A549 (cell line): Measurements from ENCODE around the gene PHAF1. TPM values are rescaled to one million over a fixed set of nuclear protein-coding genes. Genes with fewer than 3 reads are reported as not detected.
A peak's percentile ranks its signal among the peaks of the same experiment; 100 is the strongest.

ENCODE experiments used
- ATAC-seq, 2 experiments: fragments of 200-7000 bp in 1 of 2; fragments of >200 bp in 1 of 2; cut with Nextera tagmentation in 1 of 2; cut with Tn5 transposase in 1 of 2; 3 replicates each; pipeline versions ENCODE4 v1.8.0 to v1.9.1; 2018 to 2020; ENCODE audit warnings: mild to moderate bottlenecking in 1 of 2, moderate library complexity in 1 of 2
- CTCF ChIA-PET: fragments of 300-600 bp; sonication (Branson Sonifier 250); formaldehyde crosslinking; extraction: SDS; loops from one replicate; lab custom pipeline; 2021; ENCODE audit warnings: antibody characterized with exemption, inconsistent platforms; lab: Yijun Ruan, JAX
- POLR2A ChIA-PET: fragments of 350-600 bp; formaldehyde crosslinking; extraction: SDS; loops from one replicate; lab custom pipeline; 2021; ENCODE audit warnings: antibody characterized with exemption, inconsistent platforms; lab: Yijun Ruan, JAX
- DNase-seq, 2 experiments: peaks; one replicate each; pipeline versions ENCODE4 v3.0.0 to v3.0.0-alpha.2; 2011 to 2016; ENCODE audit warnings: low read depth in 1 of 2, low spot score in 1 of 2
- FAIRE-seq: peaks from 2 replicates; lab custom pipeline; 2011; peaks lifted over from hg19 to GRCh38; lab: Jason Lieb, UNC
- H3K27ac ChIP-seq, 2 experiments: fragments of >200 bp; sonication (Bioruptor Twin); formaldehyde crosslinking; 3 replicates each; pipeline ENCODE4 v1.5.1; 2016 to 2017
- H3K4me1 ChIP-seq: fragments of >200 bp; sonication (Bioruptor Twin); formaldehyde crosslinking; 3 replicates; pipeline ENCODE4 v1.6.1; 2016
- H3K4me2 ChIP-seq: fragments of >200 bp; sonication (Bioruptor Twin); formaldehyde crosslinking; 3 replicates; pipeline ENCODE4 v1.6.1; 2016
- H3K4me3 ChIP-seq: fragments of >200 bp; sonication (Bioruptor Twin); formaldehyde crosslinking; 3 replicates; pipeline ENCODE4 v1.5.1; 2016
- H3K9me3 ChIP-seq: fragments of >200 bp; sonication (Bioruptor Twin); formaldehyde crosslinking; 3 replicates; pipeline ENCODE4 v1.6.1; 2016
- BHLHE40 ChIP-seq: IDR thresholded peaks from 2 replicates; pipeline ENCODE4 v1.6.1; 2012; ENCODE audit warnings: low read depth, low read length, inconsistent platforms
- CBX2 ChIP-seq: fragments of 200-600 bp; sonication (generic); IDR thresholded peaks from 2 replicates; pipeline ENCODE4 v1.6.1; 2016; ENCODE audit warnings: low read depth, mild to moderate bottlenecking, borderline replicate concordance
- CEBPB ChIP-seq, 2 experiments: fragments of >200 bp in 1 of 2; sonication (Bioruptor Twin) in 1 of 2; formaldehyde crosslinking in 1 of 2; IDR thresholded peaks; 2 replicates each; pipeline ENCODE4 v1.6.1; 2012 to 2016
- CHD4 ChIP-seq: fragments of 200-600 bp; sonication (generic); IDR thresholded peaks from 2 replicates; pipeline ENCODE4 v1.6.1; 2016; ENCODE audit warnings: antibody characterized with exemption, mild to moderate bottlenecking, borderline replicate concordance
- E2F6 ChIP-seq: IDR thresholded peaks from 2 replicates; pipeline ENCODE4 v1.6.1; 2012; ENCODE audit warnings: low read depth, borderline replicate concordance
- EHF ChIP-seq: fragments of 250-450 bp; sonication (Bioruptor Pico); IDR thresholded peaks from 2 replicates; pipeline ENCODE4 v1.5.0; 2020; ENCODE audit warnings: mild to moderate bottlenecking
- FOSB ChIP-seq: fragments of 250-450 bp; sonication (Bioruptor Pico); IDR thresholded peaks from 2 replicates; pipeline ENCODE4 v1.5.0; 2020; ENCODE audit warnings: mild to moderate bottlenecking, moderate library complexity
- FOXS1 ChIP-seq: fragments of 250-450 bp; sonication (Bioruptor Pico); IDR thresholded peaks from 2 replicates; pipeline ENCODE4 v1.5.0; 2020; ENCODE audit warnings: mild to moderate bottlenecking, moderate library complexity
- GATA3 ChIP-seq: IDR thresholded peaks from 2 replicates; pipeline ENCODE4 v1.6.1; 2012; ENCODE audit warnings: borderline replicate concordance
- HDAC2 ChIP-seq: fragments of 200-600 bp; sonication (generic); IDR thresholded peaks from 2 replicates; pipeline ENCODE4 v1.6.1; 2016
- HOXB13 ChIP-seq: fragments of 250-450 bp; sonication (Bioruptor Pico); IDR thresholded peaks from 2 replicates; pipeline ENCODE4 v1.5.0; 2020; ENCODE audit warnings: low read depth, mild to moderate bottlenecking, moderate library complexity
- HOXB5 ChIP-seq: fragments of 250-450 bp; sonication (Bioruptor Pico); IDR thresholded peaks from 2 replicates; pipeline ENCODE4 v1.5.0; 2020; ENCODE audit warnings: mild to moderate bottlenecking, moderate library complexity
- KDM5A ChIP-seq: fragments of 200-600 bp; sonication (generic); IDR thresholded peaks from 2 replicates; pipeline ENCODE4 v1.6.1; 2016; ENCODE audit warnings: antibody characterized with exemption, mild to moderate bottlenecking
- MAFK ChIP-seq: fragments of 450-650 bp; IDR thresholded peaks from 2 replicates; pipeline ENCODE4 v1.6.1; 2014; ENCODE audit not compliant: partially characterized antibody
- MYC ChIP-seq: IDR thresholded peaks from 2 replicates; pipeline ENCODE4 v1.6.1; 2012; ENCODE audit warnings: mild to moderate bottlenecking, inconsistent platforms, low read length, improper control_type of control experiment, borderline replicate concordance
- NFE2L2 ChIP-seq: fragments of 150-350 bp; conservative IDR thresholded peaks from 2 replicates; pipeline ENCODE4 v1.6.1; 2014; ENCODE audit warnings: low read length
- NPAS2 ChIP-seq: fragments of 250-450 bp; sonication (Bioruptor Pico); IDR thresholded peaks from 2 replicates; pipeline ENCODE4 v1.8.0; 2022; ENCODE audit warnings: mild to moderate bottlenecking, moderate library complexity, borderline replicate concordance
- PHF8 ChIP-seq: fragments of 200-600 bp; sonication (generic); IDR thresholded peaks from 2 replicates; pipeline ENCODE4 v1.6.1; 2016; ENCODE audit warnings: low read depth, mild to moderate bottlenecking, antibody characterized with exemption, moderate library complexity, borderline replicate concordance
- POLR2AphosphoS2 ChIP-seq: conservative IDR thresholded peaks from 2 replicates; pipeline ENCODE4 v1.6.1; 2012; ENCODE audit warnings: low read length, improper control_type of control experiment, inconsistent platforms
- RAD21 ChIP-seq, 2 experiments: fragments of >200 bp in 1 of 2; sonication (Bioruptor Twin) in 1 of 2; formaldehyde crosslinking in 1 of 2; IDR thresholded peaks in 1 of 2; conservative IDR thresholded peaks in 1 of 2; 2 replicates in 1 of 2; 3 replicates in 1 of 2; pipeline ENCODE4 v1.6.1; 2012 to 2018; ENCODE audit warnings: inconsistent platforms in 1 of 2
- RARB ChIP-seq: fragments of 250-450 bp; sonication (Bioruptor Pico); IDR thresholded peaks from 2 replicates; pipeline ENCODE4 v1.8.0; 2021; ENCODE audit warnings: mild to moderate bottlenecking, moderate library complexity
- SMC3 ChIP-seq: fragments of >200 bp; sonication (Bioruptor Twin); formaldehyde crosslinking; IDR thresholded peaks from 3 replicates; pipeline ENCODE4 v1.6.1; 2018; ENCODE audit warnings: inconsistent platforms
- TP53 ChIP-seq: fragments of 250-450 bp; sonication (Bioruptor Pico); IDR thresholded peaks from 2 replicates; pipeline ENCODE4 v1.5.0; 2021; ENCODE audit warnings: mild to moderate bottlenecking, moderate library complexity
- WGBS: methylation state at CpG from one replicate; pipeline ENCODE4 v1.1.6; 2017; ENCODE audit errors: missing lambda C conversion rate; 5-methylcytosine and 5-hydroxymethylcytosine counted together
- polyA plus RNA-seq, 4 experiments: library from polyadenylated mRNA; depleted of rRNA in 3 of 4; stranded (reverse); fragments of >200 nt; fragmentation: RNase III in 1 of 4; extraction: RNeasy Plus Mini Kit Qiagen cat#74134 plus additional on column Dnase treatment in 1 of 4; gene quantifications; 2 replicates in 3 of 4; 3 replicates in 1 of 4; pipeline ENCODE4 v1.2.3, GENCODE V29; 2011 to 2017
- TF ChIP-seq, protein P1 (sequence below): fragments of >200 bp; sonication (Bioruptor Twin); formaldehyde crosslinking; IDR thresholded peaks from 3 replicates; pipeline ENCODE4 v1.6.1; 2016
- TF ChIP-seq, protein P2 (sequence below): fragments of 250-450 bp; sonication (Bioruptor Pico); IDR thresholded peaks from 2 replicates; pipeline ENCODE4 v1.5.0; 2021; ENCODE audit warnings: mild to moderate bottlenecking, moderate library complexity, borderline replicate concordance
- TF ChIP-seq, protein P3 (sequence below): IDR thresholded peaks from 2 replicates; pipeline ENCODE4 v1.6.1; 2012

Gene PHAF1
- polyA plus RNA-seq, 2 of the 4 experiments (the other 2 are of a cell fraction), result 21.6 to 37.6 TPM

- POLR2A ChIA-PET, result no interaction called here
- Histone ChIP-seq H3K4me2 (no peak overlapping the region), H3K4me1 (0 out of 3 replicates have a peak, but pooled peaks cover 9% of the 10 kb centered on the region), H3K4me3 (no peak overlapping the region), H3K27ac (no peak overlapping the region), H3K9me3 (no peaks in the 10 kb centered on the region)
- CTCF ChIA-PET, result interaction anchor here (0.6 to 2.0 kb wide), 2 partner anchors 34 to 54 kb away, joined by 3 to 5 read pairs; no protein-coding TSS in a partner anchor
- no peak for DNase-seq
- ATAC-seq, result no peak
- no peak for TF ChIP-seq NPAS2
- no peak for TF ChIP-seq EHF (CRISPR knock-in tag)
- TF ChIP-seq BHLHE40, result no peak
- TF ChIP-seq, protein P1, sequence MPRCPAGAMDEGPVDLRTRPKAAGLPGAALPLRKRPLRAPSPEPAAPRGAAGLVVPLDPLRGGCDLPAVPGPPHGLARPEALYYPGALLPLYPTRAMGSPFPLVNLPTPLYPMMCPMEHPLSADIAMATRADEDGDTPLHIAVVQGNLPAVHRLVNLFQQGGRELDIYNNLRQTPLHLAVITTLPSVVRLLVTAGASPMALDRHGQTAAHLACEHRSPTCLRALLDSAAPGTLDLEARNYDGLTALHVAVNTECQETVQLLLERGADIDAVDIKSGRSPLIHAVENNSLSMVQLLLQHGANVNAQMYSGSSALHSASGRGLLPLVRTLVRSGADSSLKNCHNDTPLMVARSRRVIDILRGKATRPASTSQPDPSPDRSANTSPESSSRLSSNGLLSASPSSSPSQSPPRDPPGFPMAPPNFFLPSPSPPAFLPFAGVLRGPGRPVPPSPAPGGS, result no peak
- 97% methylated on average over 4 of the region's 4 CpGs for WGBS
- FAIRE-seq, result no peak
These were observed 38.2 kb upstream of the PHAF1 start for GRCh38 chr16:67071476-67072048.

DNA sequence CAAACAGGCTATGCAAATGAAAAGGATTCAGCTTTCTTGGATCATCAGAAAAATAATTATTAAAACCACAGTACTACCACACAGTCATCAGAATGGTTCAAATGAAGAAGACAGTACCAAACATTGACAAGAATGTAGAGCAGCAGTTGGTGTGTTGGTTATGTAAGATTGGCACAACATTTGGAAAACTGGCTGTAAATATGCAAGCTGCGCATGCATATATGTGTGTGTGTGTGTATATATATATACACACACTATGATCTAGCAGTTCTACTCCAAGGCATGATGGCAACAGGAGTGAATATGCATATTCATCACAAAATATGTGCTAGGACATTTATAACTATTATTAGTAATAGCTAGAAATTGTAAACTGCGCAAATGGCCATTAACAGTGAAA is 34.4 kb upstream of the PHAF1 start:
- Histone ChIP-seq H3K4me1 (no peaks in the 10 kb centered on the region), H3K27ac (no peak overlapping the region), H3K4me3 (no peak overlapping the region)
- ChIA-PET CTCF (interaction anchor here (0.7 to 1.9 kb wide), 3 partner anchors 26 to 59 kb away, joined by 3 to 6 read pairs (median 4); no protein-coding TSS in a partner anchor), POLR2A (no interaction called here)
- ATAC-seq, result no peak
- TF ChIP-seq, protein P2, sequence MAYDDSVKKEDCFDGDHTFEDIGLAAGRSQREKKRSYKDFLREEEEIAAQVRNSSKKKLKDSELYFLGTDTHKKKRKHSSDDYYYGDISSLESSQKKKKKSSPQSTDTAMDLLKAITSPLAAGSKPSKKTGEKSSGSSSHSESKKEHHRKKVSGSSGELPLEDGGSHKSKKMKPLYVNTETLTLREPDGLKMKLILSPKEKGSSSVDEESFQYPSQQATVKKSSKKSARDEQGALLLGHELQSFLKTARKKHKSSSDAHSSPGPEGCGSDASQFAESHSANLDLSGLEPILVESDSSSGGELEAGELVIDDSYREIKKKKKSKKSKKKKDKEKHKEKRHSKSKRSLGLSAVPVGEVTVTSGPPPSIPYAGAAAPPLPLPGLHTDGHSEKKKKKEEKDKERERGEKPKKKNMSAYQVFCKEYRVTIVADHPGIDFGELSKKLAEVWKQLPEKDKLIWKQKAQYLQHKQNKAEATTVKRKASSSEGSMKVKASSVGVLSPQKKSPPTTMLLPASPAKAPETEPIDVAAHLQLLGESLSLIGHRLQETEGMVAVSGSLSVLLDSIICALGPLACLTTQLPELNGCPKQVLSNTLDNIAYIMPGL, result no peak
- TF ChIP-seq MAFK, result peak; percentile 18
- TF ChIP-seq, all 56 proteins: peak for 1
- Histone ChIP-seq H3K4me2 (no peak overlapping the region), H3K9me3 (no peaks in the 10 kb centered on the region)
- WGBS, result 94% methylated on average over 2 of the region's 2 CpGs
- FAIRE-seq, result no peak
- no peak for DNase-seq

DNA sequence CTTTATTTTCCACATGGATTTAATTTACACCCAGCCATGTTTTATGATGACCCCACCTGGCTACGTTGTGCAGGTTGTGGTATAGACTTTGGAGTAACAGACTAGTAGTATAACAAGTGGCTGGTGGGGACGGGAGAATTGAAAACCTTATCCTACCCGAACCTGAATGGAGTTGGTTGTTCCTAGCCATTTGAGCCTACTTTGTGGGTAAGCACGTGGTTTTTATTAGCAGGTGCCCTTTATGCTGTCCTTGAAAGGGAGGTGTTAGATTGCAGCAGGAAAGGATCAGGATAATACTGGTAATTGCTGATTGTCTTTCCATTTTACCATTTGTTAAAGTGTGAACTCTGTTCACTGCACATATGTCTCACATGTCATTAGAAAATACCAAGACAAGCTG is 31.9 kb upstream of the PHAF1 start:
- CTCF ChIA-PET, result interaction anchor here (1.6 kb wide), 2 partner anchors 8 to 60 kb away, joined by 4 to 7 read pairs; no protein-coding TSS in a partner anchor

DNA sequence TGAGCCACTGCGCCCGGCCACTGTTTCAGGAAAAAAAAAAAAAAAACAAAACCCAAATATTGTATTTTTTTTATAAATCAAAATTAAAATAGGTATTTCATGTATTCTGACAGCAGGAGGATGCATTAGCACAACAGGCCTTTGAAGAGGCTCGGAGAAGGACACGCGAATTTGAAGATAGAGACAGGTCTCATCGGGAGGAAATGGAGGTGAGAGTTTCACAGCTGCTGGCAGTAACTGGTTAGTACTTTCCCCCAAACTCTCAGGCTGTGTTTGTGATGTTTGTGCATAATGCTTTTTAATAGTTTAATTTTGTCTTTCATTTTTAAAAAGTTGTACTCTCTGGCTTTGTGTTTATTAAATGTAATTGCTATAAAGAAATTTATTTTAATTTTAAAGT is 27.6 kb upstream of the PHAF1 start:
- H3K4me2 ChIP-seq, result no peak overlapping the region
- no peaks in the 10 kb centered on the region for H3K9me3 ChIP-seq
- DNase-seq, result no peak
- H3K4me3 ChIP-seq, result no peak overlapping the region
- POLR2A ChIA-PET, result interaction anchor here (0.6 kb wide), 1 partner anchor 1727 kb away, joined by 3 read pairs; no protein-coding TSS in a partner anchor
- no peak for FAIRE-seq
- H3K4me1 ChIP-seq, result no peaks in the 10 kb centered on the region
- WGBS, result 94% methylated on average over 6 of the region's 6 CpGs
- CTCF ChIA-PET, result interaction anchor here (0.7 to 1.9 kb wide), 5 partner anchors 8 to 73 kb away, joined by 3 to 5 read pairs (median 4); no protein-coding TSS in a partner anchor
- no peak for ATAC-seq
- no peak overlapping the region for H3K27ac ChIP-seq
- no peak for TF ChIP-seq RARB
- no peak for TF ChIP-seq CHD4
- TF ChIP-seq FOXS1 (CRISPR knock-in tag), result no peak
- TF ChIP-seq RAD21 (conservative IDR thresholded peaks at IDR 0.05 in 1 of 2, IDR thresholded peaks at IDR 0.05 in 1 of 2), result no peak
- TF ChIP-seq KDM5A, result no peak
- TF ChIP-seq PHF8, result no peak
- TF ChIP-seq NFE2L2, result no peak
- TF ChIP-seq, protein P3, sequence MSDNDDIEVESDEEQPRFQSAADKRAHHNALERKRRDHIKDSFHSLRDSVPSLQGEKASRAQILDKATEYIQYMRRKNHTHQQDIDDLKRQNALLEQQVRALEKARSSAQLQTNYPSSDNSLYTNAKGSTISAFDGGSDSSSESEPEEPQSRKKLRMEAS, result no peak
- TF ChIP-seq BHLHE40, result no peak
- TF ChIP-seq POLR2AphosphoS2, result no peak
- TF ChIP-seq FOSB, result no peak
- TF ChIP-seq MYC, result no peak
- no peak for TF ChIP-seq SMC3
- TF ChIP-seq EHF (CRISPR knock-in tag), result no peak
- no peak for TF ChIP-seq HOXB13 (CRISPR knock-in tag)
- TF ChIP-seq GATA3, result no peak
- no peak for TF ChIP-seq HDAC2
- no peak for TF ChIP-seq CBX2

More for the DNA sequence above, 31.9 kb upstream of the PHAF1 start:
- POLR2A ChIA-PET, result no interaction called here
- H3K4me1 ChIP-seq, result no peaks in the 10 kb centered on the region
- no peak overlapping the region for H3K27ac ChIP-seq
- no peak for DNase-seq
- no peak overlapping the region for H3K4me3 ChIP-seq
- no peaks in the 10 kb centered on the region for H3K9me3 ChIP-seq
- H3K4me2 ChIP-seq, result no peak overlapping the region
- no peak for FAIRE-seq
- TF ChIP-seq HOXB5 (CRISPR knock-in tag) (no peak), TP53 (CRISPR knock-in tag) (no peak), E2F6 (no peak), CEBPB (IDR thresholded peaks at IDR 0.05) (no peak), NFE2L2 (no peak), KDM5A (no peak)
- TF ChIP-seq, protein P3, result no peak
- WGBS, result 86% methylated on average over 4 of the region's 4 CpGs
- no peak for ATAC-seq
